GM12878 (cell line): Measurements from ENCODE around the gene CROT. TPM values are rescaled to one million over a fixed set of nuclear protein-coding genes. Genes with fewer than 3 reads are reported as not detected.

Experiments
- CBFB ChIP-seq: IDR thresholded peaks from 2 replicates; pipeline ENCODE4 v1.6.1; 2016; ENCODE audit warnings: antibody characterized with exemption, low read depth
- FOXM1 ChIP-seq: IDR thresholded peaks from 2 replicates; pipeline ENCODE4 v1.6.1; 2012; ENCODE audit warnings: low read depth, mild to moderate bottlenecking, inconsistent platforms, low read length, moderate library complexity
- NFXL1 ChIP-seq: fragments of 450-650 bp; IDR thresholded peaks from 2 replicates; pipeline ENCODE4 v1.6.1; 2017; ENCODE audit warnings: antibody characterized with exemption, mild to moderate bottlenecking, borderline replicate concordance
- NFYA ChIP-seq: IDR thresholded peaks from 2 replicates; pipeline ENCODE4 v1.6.1; 2011; ENCODE audit warnings: low read depth, mild to moderate bottlenecking, low read length, improper control_type of control experiment, borderline replicate concordance
- SKIL ChIP-seq: fragments of 450-650 bp; IDR thresholded peaks from 2 replicates; pipeline ENCODE4 v1.6.1; 2017; ENCODE audit warnings: mild to moderate bottlenecking, low read depth, inconsistent platforms; ENCODE audit not compliant: poor library complexity, severe bottlenecking
- ZNF592 ChIP-seq: fragments of 450-650 bp; IDR thresholded peaks from 2 replicates; pipeline ENCODE4 v1.6.1; 2017; ENCODE audit warnings: mild to moderate bottlenecking, moderate library complexity
- polyA plus RNA-seq, 11 experiments: library from polyadenylated mRNA; depleted of rRNA in 4 of 11; unstranded in 6 of 11; stranded (reverse) in 5 of 11; fragments of >200 nt; fragmentation: Nextera tagmentation in 4 of 11; fragmentation: Illumina TruSeq in 1 of 11; extraction: Ambion mirVana in 4 of 11; extraction: Trizol in 1 of 11; gene quantifications; 1 replicate in 1 of 11; 2 replicates in 10 of 11; pipeline versions ENCODE4 v1.2.1 to v1.2.3, GENCODE V29; 2011 to 2016; ENCODE audit warnings: inconsistent platforms in 2 of 11, missing spikeins in 2 of 11, low read depth in 1 of 11
- total RNA-seq, 4 experiments: library from RNA; depleted of rRNA in 3 of 4; stranded (reverse); fragments of >200 nt in 3 of 4; fragmentation: Illumina TruSeq in 1 of 4; extraction: Trizol in 1 of 4; gene quantifications; 2 replicates each; pipeline versions ENCODE4 v1.2.1 to v1.2.3, GENCODE V29; 2013 to 2021

CROT gene
- total and polyA plus RNA-seq, 10 of the 15 experiments (the other 5 are each of a cell fraction or from before 2014, with no cell fraction given) = 5.5 to 15.9 (median 12.1) TPM

GRCh38 chr7:87391020-87391701 lies 45.7 kb downstream of the CROT start (continued):
- TF ChIP-seq ZNF592 (no peak), CBFB (no peak), FOXM1 (no peak), SKIL (no peak), NFXL1 (no peak), NFYA (no peak)
